ENCODE results near the gene EYS.
A peak's percentile ranks its signal among the peaks of the same experiment; 100 is the strongest.
"Not testable (repeated sequence)": the region's sequence is repeated elsewhere in the genome, so short reads cannot be mapped to it uniquely, and the experiment has no call there.

EYS gene

DNA sequence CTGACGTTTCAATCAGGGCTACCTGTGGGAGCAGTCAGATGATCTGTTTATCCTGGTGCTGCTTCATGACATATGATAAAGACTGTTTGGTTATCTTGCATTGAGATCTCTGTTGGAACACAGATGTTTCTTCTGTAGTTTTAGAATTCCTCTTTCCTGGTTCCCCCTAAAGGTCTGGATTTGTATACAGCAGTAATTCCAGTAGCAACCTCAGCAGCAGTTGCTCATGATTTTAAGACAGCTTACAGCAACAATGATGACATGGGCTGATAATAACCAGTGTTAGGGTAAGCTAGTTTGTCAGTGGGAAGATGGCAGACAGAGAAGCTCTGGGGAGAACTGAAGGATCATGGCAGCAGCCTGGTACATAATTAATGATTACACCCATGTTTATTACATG, 1632.0 kb downstream of the EYS start:
- no peak for DNase-seq

GRCh38 chr6:64072686-64073085, 1634.3 kb downstream of the EYS start:
- DNase-seq = no peak

DNA sequence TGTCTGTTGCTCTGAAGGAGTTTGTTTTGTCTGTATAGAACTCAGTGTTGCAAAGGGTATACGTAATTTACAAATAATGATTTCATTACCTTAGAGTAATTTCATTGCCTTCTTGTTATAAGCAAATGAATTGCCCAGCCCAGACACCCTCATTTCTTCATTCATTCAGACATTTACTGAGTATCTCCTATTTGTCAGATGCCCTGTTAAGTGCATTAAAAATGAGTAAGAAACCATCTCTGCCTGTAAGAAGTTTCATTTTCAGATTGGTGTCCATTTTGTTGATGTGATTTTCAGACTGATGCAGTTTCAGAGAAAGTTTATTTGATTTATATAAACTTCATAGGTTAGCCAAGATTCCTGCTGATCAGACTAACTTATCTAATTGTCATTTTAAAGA, 1642.1 kb downstream of the EYS start:
- DNase-seq = no peak

GRCh38 chr6:64062960-64063683, 1643.9 kb downstream of the EYS start:
- no peak for DNase-seq

- no peak for DNase-seq
Observed at GRCh38 chr6:64054861-64055260, 1652.2 kb downstream of the EYS start.

GRCh38 chr6:64050590-64050989, 1656.4 kb downstream of the EYS start:
- DNase-seq = no peak

- DNase-seq = peak in 26 of 56 donors; percentile 1 to 72 (median 17)
Observed at GRCh38 chr6:64049736-64050135, 1657.3 kb downstream of the EYS start.

DNA sequence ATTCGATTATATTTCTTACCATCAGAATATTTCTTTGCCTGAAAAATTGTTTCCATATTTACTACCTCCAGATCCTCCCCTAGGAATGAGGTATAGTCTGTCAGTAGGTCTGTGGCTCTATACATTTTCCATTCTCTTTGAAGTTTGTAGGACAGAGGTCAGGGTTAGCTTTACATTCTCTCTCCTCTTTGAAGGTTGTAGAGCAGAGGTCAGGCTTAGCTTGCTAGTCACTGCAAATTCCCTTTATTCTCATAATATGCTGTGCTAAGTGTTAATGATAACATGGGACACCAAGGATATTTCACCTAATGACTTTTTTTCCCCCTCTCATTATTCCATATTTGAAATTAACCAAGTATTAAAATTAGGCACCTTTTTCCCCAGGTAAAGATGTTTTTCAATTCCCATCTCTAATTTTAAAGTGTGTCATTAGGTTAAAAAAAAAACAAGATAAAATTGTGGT, 1660.2 kb downstream of the EYS start:
- no peak for DNase-seq

- no peak for DNase-seq
Observed at GRCh38 chr6:64041373-64041772, 1665.7 kb downstream of the EYS start.

GRCh38 chr6:64040113-64040512, 1666.9 kb downstream of the EYS start:
- no peak for DNase-seq

DNA sequence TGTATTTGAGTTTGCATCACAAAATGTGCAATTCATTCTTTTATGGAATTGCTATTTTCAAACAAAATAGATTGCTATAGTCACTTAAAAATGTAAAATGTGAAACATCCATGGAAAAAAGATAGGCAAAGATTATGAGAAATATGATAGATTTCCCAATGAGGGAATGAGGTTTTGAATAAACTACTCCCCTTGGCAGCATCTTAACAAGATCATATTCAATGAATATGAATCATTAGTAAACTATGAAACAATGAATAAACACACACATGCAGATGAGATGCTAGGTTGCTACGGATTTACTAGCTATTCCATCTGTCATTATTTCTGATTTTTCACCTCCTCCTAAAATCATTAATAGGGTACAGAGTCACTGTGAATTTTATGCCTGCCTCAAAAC, 1669.6 kb downstream of the EYS start:
- DNase-seq = no peak

DNA sequence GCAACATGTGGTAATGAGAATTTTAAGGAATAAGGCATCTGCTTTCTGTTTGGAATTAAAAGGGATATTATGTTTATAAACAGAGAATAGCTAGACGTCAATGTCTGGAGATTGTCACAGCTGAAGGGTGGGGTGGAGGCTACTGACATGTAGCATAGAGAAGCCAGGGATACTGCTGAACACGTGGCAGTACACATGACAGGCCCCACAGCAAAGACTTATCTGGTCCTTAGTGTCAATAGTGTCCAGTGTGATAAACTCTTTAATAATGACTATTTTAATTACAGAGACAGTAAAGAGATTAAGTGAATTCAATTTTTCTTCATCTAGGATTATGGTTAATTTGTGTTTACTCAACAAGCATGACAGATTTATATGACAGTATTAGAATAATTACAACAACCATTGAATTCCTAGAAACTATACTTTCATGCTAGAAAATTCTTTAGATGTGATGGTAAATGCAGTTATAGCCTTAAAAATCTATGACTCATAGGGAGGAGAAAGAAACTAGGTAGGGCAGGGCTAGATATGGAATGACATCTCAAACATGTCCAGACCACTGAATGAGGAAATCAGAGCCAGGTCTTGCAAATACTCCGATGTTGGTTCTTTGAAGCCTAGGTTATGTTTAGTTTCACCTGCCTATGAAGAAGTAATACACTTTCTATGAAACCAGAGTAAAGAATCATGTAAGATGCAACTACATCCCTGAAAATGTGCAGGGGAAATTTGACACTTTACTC, 1671.9 kb downstream of the EYS start:
- DNase-seq = no peak

- no peak for DNase-seq
Observed at GRCh38 chr6:64034291-64034690, 1672.7 kb downstream of the EYS start.

DNA sequence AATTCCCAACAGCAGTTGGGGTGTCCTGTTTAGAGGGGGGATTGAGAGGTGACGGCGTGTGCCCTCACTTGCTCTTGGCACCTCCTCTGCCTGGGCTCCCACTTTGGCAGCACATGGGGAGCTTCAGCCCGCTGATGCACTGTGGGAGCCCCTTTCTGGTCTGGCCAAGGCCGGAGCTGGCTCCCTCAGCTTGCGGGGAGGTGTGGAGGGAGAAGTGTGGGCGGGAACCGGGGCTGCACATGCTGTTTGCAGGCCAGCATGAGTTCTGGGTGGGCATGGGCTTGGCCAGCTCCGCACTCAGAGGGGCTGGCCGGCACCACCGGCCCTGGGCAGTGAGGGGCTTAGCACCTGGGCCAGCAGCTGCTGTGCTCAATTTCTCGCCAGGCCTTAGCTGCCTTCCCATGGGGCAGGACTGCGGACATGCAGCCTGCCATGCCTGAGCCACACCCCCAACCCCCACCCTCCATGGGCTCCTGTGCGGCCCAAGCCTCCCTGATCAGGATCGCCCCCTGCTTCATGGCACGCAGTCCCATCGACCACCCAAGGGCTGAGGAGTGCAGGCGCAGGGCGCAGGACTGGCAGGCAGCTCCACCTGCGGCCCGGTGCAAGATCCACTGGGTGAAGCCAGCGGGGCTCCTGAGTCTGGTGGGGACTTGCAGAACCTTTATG, 1675.9 kb downstream of the EYS start:
- not testable (repeated sequence) for DNase-seq

- DNase-seq = no peak
Observed at GRCh38 chr6:64023693-64024092, 1683.3 kb downstream of the EYS start.

GRCh38 chr6:64014595-64014994, 1692.4 kb downstream of the EYS start:
- DNase-seq = no peak

DNA sequence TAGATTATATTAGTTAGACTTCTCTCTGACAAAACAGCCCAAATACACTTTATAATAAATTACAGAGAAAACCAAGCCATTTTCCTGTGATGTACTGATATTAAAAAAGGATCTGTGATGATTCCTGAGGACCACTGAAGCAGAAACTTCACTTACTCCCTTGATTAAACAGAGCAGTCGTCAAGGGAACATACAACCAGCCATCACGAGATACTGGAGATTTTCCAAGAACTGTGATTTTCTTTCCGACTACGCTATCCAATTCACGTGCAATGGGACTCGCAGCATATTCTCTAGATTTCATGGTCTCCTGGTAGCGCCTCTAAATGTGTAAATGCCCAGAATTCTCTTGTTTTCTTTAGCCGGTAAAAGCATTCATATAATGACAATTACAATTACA, 1694.0 kb downstream of the EYS start:
- no peak for DNase-seq

DNA sequence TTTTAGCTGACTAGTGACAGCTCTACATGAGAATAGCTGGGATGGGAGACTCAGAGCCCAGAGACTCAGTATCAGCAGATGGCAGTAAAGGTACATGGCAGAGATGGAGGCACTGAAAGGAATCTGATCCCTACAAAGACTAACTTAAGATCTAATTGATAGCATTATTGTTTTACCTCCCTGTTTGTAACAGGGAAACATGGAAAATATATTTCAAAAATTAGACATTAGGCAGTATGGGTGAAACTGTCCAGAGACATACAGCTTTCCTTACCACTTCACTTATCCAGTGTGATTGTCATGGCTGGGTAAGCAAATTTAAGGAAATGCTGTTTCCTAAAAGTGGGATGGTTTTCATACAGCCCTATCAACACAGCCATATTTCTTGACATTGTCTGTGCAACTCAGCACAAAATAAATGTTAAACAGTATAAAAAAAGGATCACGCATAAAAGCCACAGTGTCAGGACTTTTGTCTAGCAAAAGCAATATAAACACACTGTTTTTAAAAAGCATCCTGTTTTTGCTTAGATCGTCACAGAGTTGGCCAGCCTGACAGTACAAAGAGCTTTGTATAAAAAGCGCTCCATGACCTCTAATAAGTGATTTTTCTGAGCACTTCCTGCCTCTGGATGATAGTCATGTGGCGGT, 1694.5 kb downstream of the EYS start:
- DNase-seq = peak in 30 of 56 donors; percentile 2 to 63 (median 18)

DNA sequence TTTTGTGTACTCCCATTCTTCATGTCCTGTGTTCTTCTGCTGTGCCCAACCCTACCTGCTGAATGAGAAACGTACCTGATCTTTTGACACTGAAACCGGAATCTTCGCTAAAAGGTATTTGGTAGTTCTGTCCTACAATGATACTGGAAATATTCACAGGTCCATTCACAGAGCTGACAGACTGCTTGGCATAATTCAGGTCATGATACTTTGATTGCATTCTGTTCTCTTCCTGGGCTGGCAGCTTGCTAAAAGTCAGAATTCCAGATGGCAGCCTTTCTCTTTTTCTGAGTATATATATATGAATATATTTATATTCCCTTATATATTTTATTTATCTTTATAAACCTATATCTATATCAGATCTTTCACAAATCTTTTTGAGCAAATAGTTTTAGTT, 1696.4 kb downstream of the EYS start:
- no peak for DNase-seq

DNA sequence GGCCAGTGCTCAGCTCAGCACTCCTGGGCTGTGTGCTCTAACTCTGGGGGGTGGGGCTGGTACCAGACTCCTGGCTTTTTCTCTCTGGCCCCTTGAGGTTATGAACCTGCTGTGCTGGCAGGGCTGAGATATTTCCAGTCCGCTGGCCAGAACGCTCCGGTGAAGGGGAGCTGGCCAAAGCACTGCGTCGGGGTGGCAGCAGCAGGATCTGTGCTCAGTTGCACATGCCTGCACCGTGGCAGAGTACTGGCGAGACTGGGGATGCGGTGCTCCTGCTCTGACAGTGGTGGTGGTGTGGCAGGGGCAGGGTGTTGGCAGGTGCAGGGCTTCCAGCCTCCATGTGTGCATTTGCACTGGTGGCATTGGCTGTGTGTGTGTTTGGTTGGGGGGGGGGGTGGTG, 1697.0 kb downstream of the EYS start:
- DNase-seq = no peak

GRCh38 chr6:64006246-64006645, 1700.8 kb downstream of the EYS start:
- DNase-seq = no peak
